ENCODE results near the gene EPHA7. TPM values are rescaled to one million over a fixed set of nuclear protein-coding genes. Genes with fewer than 3 reads are reported as not detected.

The EPHA7 gene
- total RNA-seq, 1 experiment from 2014 or later, result not detected

DNA sequence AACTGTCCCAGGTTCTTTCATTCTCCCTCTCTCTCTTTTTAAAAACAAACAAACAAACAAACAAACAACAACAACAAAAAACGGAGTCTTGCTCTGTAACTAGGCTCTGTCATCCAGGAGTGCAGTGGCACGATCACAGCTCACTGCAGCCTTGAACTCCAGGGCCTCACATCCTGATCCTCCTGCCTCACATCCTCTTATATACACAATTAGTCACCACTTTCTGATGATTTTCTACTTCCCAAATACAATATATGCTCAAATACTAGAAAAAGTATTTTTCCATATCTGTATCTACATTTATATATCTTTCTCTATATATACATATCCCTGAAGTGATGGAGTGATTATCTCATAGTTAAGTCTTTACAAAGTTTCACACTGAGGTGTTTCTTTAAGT, 170.7 kb downstream of the EPHA7 start:
- DNase-seq (ENCODE audit: low spot score), result no peak

DNA sequence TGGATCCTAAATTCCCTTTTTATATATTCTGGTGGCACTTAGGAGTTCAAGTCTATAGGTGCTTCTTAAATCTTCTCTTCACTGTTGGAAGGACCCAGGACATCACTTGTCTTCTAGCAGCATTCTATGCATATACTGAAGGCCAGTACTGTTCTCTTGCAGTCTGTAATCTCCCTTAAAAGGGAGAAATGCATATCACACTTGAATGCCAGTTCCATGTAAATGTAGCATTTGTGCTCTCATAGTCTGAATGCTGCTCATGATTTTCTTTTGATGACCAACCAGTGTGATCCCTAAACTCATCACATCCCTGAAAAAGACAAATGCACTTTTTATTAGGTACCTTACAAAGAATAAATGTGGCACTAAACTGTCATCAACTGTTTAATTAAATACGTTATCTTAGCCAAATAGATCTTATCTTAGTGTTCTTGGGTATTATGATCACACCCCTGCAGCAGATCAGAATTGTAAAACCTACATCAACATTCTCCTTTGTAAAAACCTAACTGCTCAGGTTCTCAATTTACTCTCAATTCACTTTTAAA, 176.1 kb downstream of the EPHA7 start:
- no peak for DNase-seq (ENCODE audit: low spot score)

DNA sequence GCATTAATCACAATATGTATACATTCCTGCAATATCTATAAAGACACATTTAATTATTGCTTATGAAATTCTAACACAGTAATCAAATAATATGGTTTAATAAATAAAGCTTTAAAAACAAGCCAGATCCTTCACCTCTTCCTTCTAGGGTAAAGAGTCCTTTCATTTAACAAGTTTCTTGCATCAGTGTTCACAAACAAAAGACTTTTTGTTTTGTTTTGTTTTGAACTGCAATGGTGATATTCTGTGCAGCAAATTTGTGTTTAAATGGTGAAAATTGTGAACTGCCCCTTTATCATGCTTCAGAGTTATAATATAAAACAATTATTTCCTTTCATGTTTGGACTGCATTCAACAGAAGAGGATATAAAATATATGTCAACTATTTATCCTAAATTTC, 177.3 kb downstream of the EPHA7 start:
- no peak for DNase-seq (ENCODE audit: low spot score)

DNA sequence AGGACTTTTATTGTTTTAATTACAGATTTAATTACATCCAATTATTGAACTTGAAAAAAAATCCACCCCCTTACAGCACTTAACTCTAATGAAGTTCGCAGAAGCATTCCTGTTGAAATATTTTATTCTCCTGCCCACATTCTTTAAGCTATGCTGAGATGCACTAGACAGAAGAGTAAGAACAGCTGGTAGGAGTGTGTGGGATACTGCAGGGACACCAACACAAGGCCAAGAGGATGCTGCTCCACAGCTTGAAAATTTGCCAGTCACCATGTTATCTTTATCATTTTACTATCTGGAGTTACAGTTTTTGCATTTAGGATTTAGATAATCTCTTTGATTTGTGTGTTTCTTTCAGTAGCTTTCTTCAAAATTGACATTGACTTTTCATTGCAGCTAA, 180.7 kb downstream of the EPHA7 start:
- DNase-seq (ENCODE audit: low spot score), result no peak

DNA sequence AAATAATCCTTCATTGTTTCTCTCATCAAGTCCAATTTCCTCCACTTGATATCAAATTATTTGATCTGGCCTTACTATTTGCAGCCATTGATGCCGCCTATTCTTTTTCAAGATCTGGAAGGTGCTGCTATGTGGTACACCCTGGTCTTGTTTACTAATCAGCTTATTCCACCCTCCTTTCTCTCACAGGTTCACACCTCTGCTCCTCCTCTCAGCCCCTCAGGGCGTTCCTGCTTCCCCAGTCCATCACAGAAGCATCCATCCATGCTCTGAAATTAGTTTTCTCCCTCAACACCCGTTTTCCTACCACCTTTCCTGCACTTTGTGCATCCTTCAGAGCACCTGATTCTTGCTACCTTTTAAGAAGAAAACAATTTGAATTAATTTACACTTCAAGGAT, 183.6 kb downstream of the EPHA7 start:
- no peak for DNase-seq (ENCODE audit: low spot score)

DNA sequence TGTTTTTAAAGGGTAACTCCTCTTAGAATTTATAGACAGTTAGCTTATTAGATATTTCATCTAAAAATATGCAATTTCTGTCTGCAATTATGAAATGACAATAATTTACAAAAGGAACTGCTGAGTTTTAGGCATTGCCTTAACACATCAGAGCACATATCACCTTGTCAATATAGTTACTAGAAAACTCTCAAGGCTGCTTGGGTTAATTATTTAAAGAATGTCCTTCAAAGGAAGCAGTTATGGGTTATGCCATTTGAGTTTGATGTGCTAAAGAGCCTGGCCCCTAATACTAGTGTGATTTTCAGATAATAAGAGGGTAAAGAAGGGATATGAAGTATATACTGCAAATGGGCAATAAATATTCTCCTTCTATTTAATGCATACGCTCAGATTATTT, 192.5 kb downstream of the EPHA7 start:
- DNase-seq (ENCODE audit: low spot score), result no peak

DNA sequence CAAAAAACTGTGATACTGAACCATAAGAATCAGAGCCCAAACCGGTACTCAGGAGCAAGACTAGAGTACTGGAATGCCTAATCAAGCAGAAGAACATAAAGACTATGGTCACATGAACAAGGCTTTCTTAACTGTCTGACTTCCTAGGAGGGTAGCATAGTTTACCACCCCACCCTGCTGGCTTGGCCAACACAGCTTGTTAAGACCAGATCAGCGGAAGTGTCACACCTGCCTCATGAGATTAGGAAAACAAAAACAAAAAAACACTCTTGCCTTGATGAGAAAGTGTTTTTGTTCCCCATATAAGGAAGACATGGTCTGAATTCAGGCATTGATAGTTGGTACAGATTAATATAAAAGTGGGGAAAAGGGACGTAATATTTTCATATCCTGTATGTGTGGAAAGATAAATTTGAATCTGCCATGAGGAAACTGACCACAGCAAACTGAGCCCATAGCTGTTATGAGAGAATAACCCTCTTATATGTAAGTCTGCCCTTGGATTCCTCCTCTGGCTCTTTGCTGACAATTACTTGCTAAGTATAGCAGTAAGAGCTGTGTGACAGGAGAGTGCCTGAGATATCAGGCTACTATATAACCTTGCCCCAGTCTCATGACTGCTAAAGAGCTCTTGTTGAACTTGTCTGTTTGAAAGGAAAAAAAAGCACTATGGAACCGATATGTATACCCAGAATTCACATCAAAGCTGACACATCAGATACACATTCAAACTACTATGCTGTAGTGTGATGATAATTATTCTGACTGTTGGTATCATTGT, 197.1 kb downstream of the EPHA7 start:
- DNase-seq (ENCODE audit: low spot score), result no peak

DNA sequence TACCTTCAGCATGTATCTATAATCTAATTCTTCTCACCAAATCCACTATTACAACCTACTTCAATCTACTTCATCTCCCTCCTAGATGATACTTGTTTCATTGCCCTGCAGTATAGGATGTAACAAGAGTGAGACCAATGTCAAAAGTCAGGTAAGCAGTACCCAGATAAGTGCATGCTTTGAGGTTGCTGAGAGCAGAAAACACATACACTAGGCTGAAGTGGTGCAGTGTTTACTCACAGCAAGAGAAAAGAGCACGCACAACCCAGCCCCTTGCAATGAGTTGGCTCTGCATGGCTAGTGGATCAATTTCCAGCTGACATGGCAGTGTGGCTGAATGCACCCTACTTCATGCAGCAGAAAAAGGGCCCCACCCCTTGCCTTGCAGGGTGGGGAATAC, 199.9 kb downstream of the EPHA7 start:
- no peak for DNase-seq (ENCODE audit: low spot score)

DNA sequence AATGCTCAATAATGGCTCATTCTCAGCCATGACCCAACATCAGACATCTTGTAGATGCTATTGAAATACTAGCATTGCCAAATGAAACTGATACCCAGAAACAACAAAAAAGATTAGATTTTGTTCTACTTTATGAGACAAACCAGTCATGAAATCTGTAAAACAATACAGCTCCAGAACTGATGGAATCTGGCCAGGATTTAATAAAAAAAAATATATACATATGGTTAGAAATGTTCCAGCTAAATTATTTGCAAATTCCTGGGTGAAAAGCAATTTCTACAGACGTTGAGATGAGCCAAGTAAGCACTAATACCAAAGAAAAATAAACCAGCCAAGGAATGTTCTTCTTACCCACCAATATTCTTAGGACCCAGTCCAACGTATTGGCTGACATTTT, 201.3 kb downstream of the EPHA7 start:
- no peak for DNase-seq (ENCODE audit: low spot score)

DNA sequence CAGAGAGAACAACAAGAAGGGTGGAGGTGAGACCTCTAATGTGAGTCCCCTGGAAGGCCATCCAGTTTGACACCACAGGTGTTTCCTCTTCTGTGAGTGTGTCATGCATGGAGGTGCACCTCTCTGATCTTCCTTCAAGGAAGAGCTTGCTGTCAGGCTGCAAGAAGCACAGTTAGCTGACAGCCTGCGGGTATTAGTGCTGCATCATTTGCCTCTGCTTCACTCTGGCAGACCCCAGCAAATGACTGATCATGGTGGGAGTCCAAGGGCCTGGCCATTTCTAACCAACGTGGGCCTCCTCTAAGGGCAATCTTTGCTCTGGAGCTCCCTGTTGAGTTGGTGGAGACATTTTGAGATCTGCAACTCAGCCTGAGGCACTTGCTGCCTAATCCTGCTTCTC, 206.3 kb downstream of the EPHA7 start:
- no peak for DNase-seq (ENCODE audit: low spot score)

DNA sequence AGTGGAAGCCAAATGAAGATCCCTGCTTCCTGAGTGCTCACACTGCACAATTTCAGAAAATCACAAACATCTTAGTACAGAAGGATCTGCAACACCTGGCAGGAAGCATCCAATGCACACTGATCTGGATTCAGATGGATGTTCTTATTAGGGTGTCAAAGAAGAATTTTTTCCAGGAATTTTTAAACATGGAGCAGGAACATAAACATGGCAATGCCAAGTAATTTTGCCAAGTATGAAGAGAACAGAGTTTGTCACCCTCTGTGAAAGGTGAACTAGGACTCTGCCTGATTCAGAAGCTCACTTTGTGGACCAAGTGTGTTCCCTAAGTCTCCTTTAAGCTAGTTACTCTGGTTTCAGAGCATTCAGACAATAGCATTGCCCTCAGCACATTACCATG, 208.5 kb downstream of the EPHA7 start:
- DNase-seq (ENCODE audit: low spot score), result no peak

DNA sequence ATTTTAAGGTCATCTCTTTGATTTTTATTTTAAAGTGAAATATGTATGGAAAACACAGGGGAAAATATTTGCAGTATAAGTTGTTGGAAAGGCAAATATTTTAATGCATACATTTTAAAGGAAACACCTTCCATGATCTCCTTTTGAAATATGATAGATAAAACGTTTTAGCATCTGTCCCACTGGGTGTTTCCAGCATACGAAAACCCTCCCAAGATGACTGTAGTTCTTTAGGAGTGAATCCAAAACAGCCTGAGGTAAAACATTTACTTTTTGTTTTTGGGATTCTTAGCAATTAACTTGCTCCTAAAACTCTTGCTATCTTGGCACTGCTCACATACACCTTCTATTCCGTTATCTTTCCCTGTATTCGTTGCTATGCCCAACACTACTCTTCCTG, 210.0 kb downstream of the EPHA7 start:
- no peak for DNase-seq (ENCODE audit: low spot score)

DNA sequence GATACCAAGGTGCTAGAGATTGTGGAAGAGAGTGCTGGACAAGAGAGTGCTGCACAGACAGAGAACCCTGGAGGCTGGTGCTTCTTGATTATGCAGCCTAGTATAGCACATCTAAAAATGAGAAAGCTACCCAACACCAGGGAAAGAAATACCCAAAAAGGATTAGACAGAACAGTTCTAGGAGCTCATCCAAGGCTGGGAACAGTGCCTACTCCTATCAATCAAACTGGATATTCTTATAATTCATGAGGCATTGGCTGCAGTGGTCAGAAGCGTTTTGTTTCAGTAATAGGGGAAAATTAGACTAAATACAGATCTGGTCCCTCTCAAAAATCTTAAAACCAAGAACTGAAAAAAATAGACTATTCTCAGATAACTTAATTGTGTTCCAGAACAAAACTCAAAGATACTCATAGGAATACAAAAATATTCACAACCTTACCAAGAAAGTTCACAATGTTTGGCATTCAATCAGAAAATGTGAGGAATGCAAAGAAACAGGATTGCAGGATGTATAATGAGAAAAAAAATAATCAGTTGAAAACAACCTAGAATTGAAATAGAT, 222.9 kb downstream of the EPHA7 start:
- no peak for DNase-seq (ENCODE audit: low spot score)

DNA sequence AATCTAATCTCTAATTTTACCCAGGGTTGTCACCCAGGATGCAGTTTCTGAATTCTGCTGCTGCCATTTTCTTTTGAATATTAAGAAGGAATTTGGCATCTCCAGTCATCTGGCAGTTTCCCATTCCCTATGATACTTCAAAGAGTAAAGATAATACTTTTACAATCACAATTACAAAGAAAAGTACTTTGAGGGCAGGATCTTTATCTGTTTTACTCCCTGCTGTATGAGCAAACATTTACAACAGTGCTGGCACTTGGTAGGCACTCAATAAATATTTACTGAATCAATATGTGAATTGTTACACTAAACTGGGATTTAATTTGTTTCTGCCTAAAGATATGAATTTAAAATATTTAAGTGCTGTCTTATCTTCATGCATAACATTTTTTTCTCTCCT, 224.9 kb downstream of the EPHA7 start:
- DNase-seq (ENCODE audit: low spot score), result no peak

DNA sequence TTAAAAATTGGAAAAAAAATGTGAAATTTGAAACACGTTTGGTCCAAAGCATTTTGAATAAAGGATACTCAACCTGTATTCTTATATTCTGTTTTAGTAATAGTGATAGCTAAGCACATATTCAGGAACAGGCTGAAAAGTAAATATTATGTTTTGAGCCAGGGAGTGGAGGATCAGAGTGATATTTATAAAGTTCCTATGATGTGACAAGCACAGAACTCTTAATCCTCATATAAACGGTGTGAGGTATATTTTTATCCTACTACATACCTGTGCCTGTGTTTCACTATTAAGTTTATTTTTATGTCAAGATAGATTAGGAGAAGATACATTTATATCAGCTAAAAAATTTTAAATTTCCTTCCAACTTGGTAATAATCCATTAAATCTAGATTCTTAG, 225.5 kb downstream of the EPHA7 start:
- DNase-seq (ENCODE audit: low spot score), result no peak

Measured in HT-29 (cell line).